ENCODE measurements around the gene KRTAP5-8. TPM values are rescaled to one million over a fixed set of nuclear protein-coding genes. Genes with fewer than 3 reads are reported as not detected.

The KRTAP5-8 gene
- total RNA-seq, 1 experiment from 2014 or later, result not detected

GRCh38 chr11:71490731-71491390 is 47.0 kb upstream of the KRTAP5-8 start:
- no peaks in the 10 kb centered on the region for H3K9me3 ChIP-seq (ENCODE audit: control insufficient read depth, low read depth, low read length)
- H3K4me1 ChIP-seq (ENCODE audit: insufficient read depth, low read length), result no peaks in the 10 kb centered on the region
- H3K27me3 ChIP-seq (ENCODE audit: insufficient read depth, low read length), result no peaks in the 10 kb centered on the region
- H2BK15ac ChIP-seq (ENCODE audit: low read depth, low read length), result no peak overlapping the region
- no peak overlapping the region for H2BK120ac ChIP-seq (ENCODE audit: low read depth, low read length, poor library complexity, severe bottlenecking)
- H2AFZ ChIP-seq (ENCODE audit: low read length), result no peak overlapping the region
- H3K79me1 ChIP-seq (ENCODE audit: insufficient read depth, low read depth, low read length, poor library complexity, severe bottlenecking), result no peaks in the 10 kb centered on the region
- H3K56ac ChIP-seq (ENCODE audit: insufficient read length, low read depth, low read length), result no peak overlapping the region
- no peaks in the 10 kb centered on the region for H3K23me2 ChIP-seq (ENCODE audit: insufficient read length, low read depth, low read length, poor library complexity, severe bottlenecking)
- H3K14ac ChIP-seq (ENCODE audit: insufficient read depth, low read length), result no peak overlapping the region
- H2AK5ac ChIP-seq (ENCODE audit: insufficient read length, low read length), result no peak overlapping the region
- no peak overlapping the region for H3K4me2 ChIP-seq (ENCODE audit: insufficient read depth, insufficient read length, low read length)
- H3K27ac ChIP-seq (ENCODE audit: insufficient read length, low read depth, low read length), result no peak overlapping the region
- H2BK5ac ChIP-seq (ENCODE audit: insufficient read length, low read length), result no peak overlapping the region
- no peak overlapping the region for H2BK12ac ChIP-seq (ENCODE audit: insufficient read length, low read depth, low read length)
- no peaks in the 10 kb centered on the region for H3K79me2 ChIP-seq (ENCODE audit: insufficient read depth, low read length)
- H3K36me3 Mint-ChIP-seq (ENCODE audit: insufficient read depth in 1 of 3, low read depth in 3 of 3), result peaks cover 18 to 77% (median 36%) of the 10 kb centered on the region in 3 experiments
- no peak overlapping the region for H3T11ph ChIP-seq (ENCODE audit: low read length)
- H3K27ac Mint-ChIP-seq, result peak overlapping the region in 2 of 3 experiments; percentile 45 to 86; a peak in 3 of 7 replicates
- TF ChIP-seq CTCF (conservative IDR thresholded peaks at IDR 0.05), result no peak
- H3K27me3 Mint-ChIP-seq (ENCODE audit: low read depth), result no peaks in the 10 kb centered on the region
- no peak overlapping the region for H4K5ac ChIP-seq (ENCODE audit: insufficient read length, low read depth, low read length)
- WGBS (ENCODE audit: extremely low coverage, insufficient read length, low lambda C conversion rate), result no CpG with 5 or more reads among the region's 28 CpGs
- H3K9ac ChIP-seq (ENCODE audit: extremely low read depth, insufficient read length, low read length), result no peak overlapping the region
- H2BK20ac ChIP-seq (ENCODE audit: low read depth, low read length, poor library complexity, severe bottlenecking), result no peak overlapping the region
- no peaks in the 10 kb centered on the region for H3K9me3 Mint-ChIP-seq
- H3K4ac ChIP-seq (ENCODE audit: low read depth, low read length), result no peak overlapping the region
- H4K8ac ChIP-seq (replicated peaks; ENCODE audit: insufficient read length, low read depth, low read length), result no peak overlapping the region
- peaks cover 4 to 6% of the 10 kb centered on the region in 2 experiments; a peak in 3 of 4 replicates for H3K4me1 Mint-ChIP-seq
- DNase-seq, result no peak
- no peak overlapping the region for H4K91ac ChIP-seq (ENCODE audit: insufficient read length, low read depth, low read length)
- no peak overlapping the region for H3K18ac ChIP-seq (ENCODE audit: insufficient read length, low read depth, low read length)
- H3K23ac ChIP-seq (ENCODE audit: insufficient read length, low read depth, low read length), result no peak overlapping the region
- no peak overlapping the region for H3K4me3 Mint-ChIP-seq
- no peaks in the 10 kb centered on the region for H4K20me1 ChIP-seq (ENCODE audit: control insufficient read depth, insufficient read depth, insufficient read length)

Data from H9 (cell line).